Measurements from ENCODE around the gene PAFAH2. TPM values are rescaled to one million over a fixed set of nuclear protein-coding genes. Genes with fewer than 3 reads are reported as not detected.
"Not testable (repeated sequence)": the region's sequence is repeated elsewhere in the genome, so short reads cannot be mapped to it uniquely, and the experiment has no call there.

PAFAH2 gene
- total and polyA plus RNA-seq, 3 experiments from 2014 or later: 11.8 to 28.6 (median 12.1) TPM

DNA sequence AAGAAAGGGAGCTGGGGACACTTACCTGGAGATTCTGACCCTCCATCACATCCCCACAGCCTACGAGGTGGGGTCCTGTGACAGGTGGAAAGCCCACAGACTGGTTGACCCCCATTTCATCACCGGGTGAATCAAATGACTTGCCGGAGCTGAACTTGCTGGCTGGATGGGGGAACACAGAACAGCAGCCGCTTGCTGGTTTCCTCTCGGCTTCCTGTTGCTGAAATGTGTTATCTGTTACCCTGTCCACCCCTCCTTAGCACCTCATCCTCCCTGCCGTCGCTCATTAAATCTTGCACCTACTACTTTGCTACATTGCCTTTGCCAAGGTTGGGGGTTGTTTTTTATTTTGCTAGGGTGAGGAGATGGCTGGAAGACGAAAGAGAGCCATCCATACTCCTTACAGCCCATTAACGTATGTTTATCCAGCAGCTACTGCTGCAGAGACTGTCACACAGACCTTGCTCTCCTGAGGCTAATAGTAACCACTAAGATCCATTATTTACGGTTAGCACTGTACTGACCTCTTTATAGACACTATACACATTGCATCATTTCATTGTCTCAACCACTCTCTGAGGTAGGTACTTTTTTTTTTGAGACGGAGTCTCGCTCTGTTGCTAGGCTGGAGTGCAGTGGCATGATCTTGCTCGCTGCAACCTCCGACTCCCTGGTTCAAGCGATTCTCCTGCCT, 7.0 kb downstream of the PAFAH2 start:
- H3K4me3 Mint-ChIP-seq: peak overlapping the region; percentile 77 to 96 (median 91)
- no peaks in the 10 kb centered on the region for H3K9me3 Mint-ChIP-seq
- DNase-seq: peak; percentile 37 to 72 (median 57)
- H3K36me3 ChIP-seq (ENCODE audit: insufficient read depth, low read length): no peaks in the 10 kb centered on the region
- H3K27ac ChIP-seq (ENCODE audit: low read depth, low read length): peak overlapping the region; percentile 57
- H3K9me3 ChIP-seq (ENCODE audit: low read length): no peaks in the 10 kb centered on the region
- H3K27ac Mint-ChIP-seq: peak overlapping the region; percentile 66 to 99 (median 95)
- peaks cover 63 to 79% (median 74%) of the 10 kb centered on the region in 3 donors for H3K4me1 Mint-ChIP-seq
- ChIA-PET CTCF (interaction anchor here (0.9 to 5.8 kb wide), 4 partner anchors 9 to 95 kb away, joined by 3 to 48 read pairs (median 4); no protein-coding TSS in a partner anchor), POLR2A (no interaction called here)
- H3K36me3 Mint-ChIP-seq: peaks cover 3 to 34% (median 18%) of the 10 kb centered on the region in 3 donors
- no peaks in the 10 kb centered on the region for H3K27me3 ChIP-seq (ENCODE audit: insufficient read depth, low read length, poor library complexity, severe bottlenecking)
- peak overlapping the region; percentile 81 for H3K4me3 ChIP-seq (ENCODE audit: low read length)
- peaks cover 62% of the 10 kb centered on the region for H3K4me1 ChIP-seq (ENCODE audit: insufficient read depth, low read length)
- H3K27me3 Mint-ChIP-seq: no peaks in the 10 kb centered on the region

DNA sequence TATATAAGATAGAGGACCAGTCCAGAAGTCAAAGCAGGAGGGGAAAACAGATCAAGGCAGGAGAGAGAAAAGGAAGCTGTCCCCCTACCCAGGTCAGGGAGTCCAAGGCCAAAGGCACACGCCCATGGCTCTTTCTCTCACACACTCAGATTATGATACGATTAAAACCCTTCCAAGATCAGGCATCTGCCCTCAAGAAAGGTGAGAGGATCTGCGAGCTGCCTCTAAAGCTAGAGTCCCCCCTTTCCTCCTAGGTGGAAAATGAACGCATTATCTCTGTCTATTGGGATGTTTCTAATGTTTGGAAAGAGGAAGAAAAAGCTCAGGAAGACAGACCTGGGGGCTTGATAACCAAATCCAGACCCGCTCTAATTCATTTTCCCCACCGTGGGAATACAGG, 7.6 kb downstream of the PAFAH2 start:
- no peaks in the 10 kb centered on the region for H3K9me3 ChIP-seq (ENCODE audit: low read length)
- ChIA-PET POLR2A (no interaction called here), CTCF (interaction anchor here (0.9 to 5.8 kb wide), 5 partner anchors 7 to 95 kb away, joined by 3 to 48 read pairs (median 4); partner anchors contain the start of gene PAFAH2)
- Mint-ChIP-seq H3K4me1 (peaks cover 65 to 80% (median 79%) of the 10 kb centered on the region in 3 donors), H3K9me3 (no peaks in the 10 kb centered on the region), H3K27me3 (no peaks in the 10 kb centered on the region), H3K4me3 (peak overlapping the region; percentile 77 to 96 (median 91)), H3K27ac (peak overlapping the region; percentile 66 to 99 (median 95)), H3K36me3 (peaks cover 7 to 40% (median 23%) of the 10 kb centered on the region in 3 donors)
- peak overlapping the region; percentile 81 for H3K4me3 ChIP-seq (ENCODE audit: low read length)
- no peak for DNase-seq
- H3K27ac ChIP-seq (ENCODE audit: low read depth, low read length): peak overlapping the region; percentile 57
- peaks cover 6% of the 10 kb centered on the region for H3K36me3 ChIP-seq (ENCODE audit: insufficient read depth, low read length)
- peaks cover 68% of the 10 kb centered on the region for H3K4me1 ChIP-seq (ENCODE audit: insufficient read depth, low read length)
- H3K27me3 ChIP-seq (ENCODE audit: insufficient read depth, low read length, poor library complexity, severe bottlenecking): no peaks in the 10 kb centered on the region

DNA sequence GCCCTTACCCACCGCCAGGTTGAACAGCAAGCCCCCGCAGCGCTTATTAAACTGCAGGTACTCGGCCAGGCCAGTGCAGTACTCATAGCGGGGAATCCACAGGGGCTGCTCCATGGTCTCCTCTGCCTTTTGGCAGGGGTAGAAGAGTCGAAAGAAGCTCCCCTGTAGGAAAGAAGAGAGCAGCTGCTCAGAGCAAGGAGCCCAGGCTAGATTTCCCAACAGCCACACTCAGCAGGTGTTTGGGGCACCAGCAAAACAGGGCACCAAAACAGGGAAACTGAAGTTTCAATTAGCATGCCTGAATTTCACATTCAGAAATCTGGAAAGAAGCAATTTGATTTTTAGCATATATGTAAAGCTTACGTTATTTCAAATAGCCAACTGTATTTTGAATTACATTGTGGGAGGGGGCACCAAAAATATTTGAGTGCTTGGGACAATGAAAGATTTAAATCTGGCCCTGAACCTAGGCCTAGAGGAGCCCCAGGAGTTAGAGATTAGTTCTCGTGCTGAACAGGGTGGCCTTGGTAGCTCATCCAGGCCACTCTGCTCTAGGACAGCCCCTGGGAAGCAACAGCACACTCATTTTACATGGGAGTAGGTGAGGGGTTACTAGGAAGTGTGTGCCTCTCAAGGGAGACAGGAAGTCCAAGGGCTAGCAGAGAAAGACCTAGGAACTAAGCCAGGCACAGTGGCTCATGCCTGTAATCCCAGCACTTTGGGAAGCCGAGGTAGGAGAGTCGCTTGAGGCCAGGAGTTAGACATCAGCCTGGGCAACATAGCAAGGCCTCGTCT, 8.2 kb downstream of the PAFAH2 start:
- Histone ChIP-seq H3K9me3 (ENCODE audit: low read length) (no peaks in the 10 kb centered on the region), H3K4me3 (ENCODE audit: low read length) (peak overlapping the region; percentile 81), H3K27me3 (ENCODE audit: insufficient read depth, low read length, poor library complexity, severe bottlenecking) (no peaks in the 10 kb centered on the region), H3K36me3 (ENCODE audit: insufficient read depth, low read length) (peaks cover 9% of the 10 kb centered on the region), H3K4me1 (ENCODE audit: insufficient read depth, low read length) (peaks cover 71% of the 10 kb centered on the region), H3K27ac (ENCODE audit: low read depth, low read length) (peak overlapping the region; percentile 57)
- no peak for DNase-seq
- Mint-ChIP-seq H3K4me1 (peaks cover 65 to 81% (median 77%) of the 10 kb centered on the region in 3 donors), H3K4me3 (peak overlapping the region; percentile 77 to 96 (median 91)), H3K9me3 (no peaks in the 10 kb centered on the region), H3K27me3 (no peaks in the 10 kb centered on the region), H3K27ac (peak overlapping the region; percentile 58 to 99 (median 95)), H3K36me3 (peaks cover 7 to 42% (median 23%) of the 10 kb centered on the region in 3 donors)
- ChIA-PET POLR2A (interaction anchor here (2.5 kb wide), 1 partner anchor 8 kb away, joined by 22 read pairs; the partner anchor contains the start of gene PAFAH2), CTCF (interaction anchor here (0.9 to 5.8 kb wide), 4 partner anchors 8 to 94 kb away, joined by 3 to 48 read pairs (median 11); partner anchors contain the start of gene PAFAH2)

DNA sequence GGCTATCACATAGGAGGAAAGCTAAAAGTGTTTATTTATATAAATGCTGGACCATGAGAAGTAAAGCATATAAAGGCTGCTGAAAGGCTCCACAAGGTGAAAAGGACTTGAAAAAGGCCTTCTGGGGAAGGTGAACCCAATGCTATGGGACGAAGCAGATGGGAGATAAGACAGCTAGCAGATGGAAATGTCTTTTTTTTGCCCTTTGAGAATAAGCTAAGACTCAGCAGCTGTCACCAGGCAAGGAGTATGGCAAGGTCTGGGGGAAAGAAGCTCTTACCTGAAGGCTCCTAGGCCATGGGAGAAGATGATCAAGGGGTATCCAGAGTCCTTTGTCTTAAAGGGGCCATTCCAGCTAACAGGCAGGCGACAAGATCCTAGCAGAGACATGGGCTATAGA, 9.9 kb downstream of the PAFAH2 start:
- Histone ChIP-seq H3K27ac (ENCODE audit: low read depth, low read length) (no peak overlapping the region), H3K27me3 (ENCODE audit: insufficient read depth, low read length, poor library complexity, severe bottlenecking) (no peaks in the 10 kb centered on the region), H3K4me1 (ENCODE audit: insufficient read depth, low read length) (peaks cover 63% of the 10 kb centered on the region), H3K36me3 (ENCODE audit: insufficient read depth, low read length) (peaks cover 15% of the 10 kb centered on the region), H3K9me3 (ENCODE audit: low read length) (no peaks in the 10 kb centered on the region), H3K4me3 (ENCODE audit: low read length) (no peak overlapping the region)
- peaks cover 11 to 49% (median 24%) of the 10 kb centered on the region in 3 donors for H3K36me3 Mint-ChIP-seq
- ChIA-PET CTCF (interaction anchor here (3.0 to 5.8 kb wide), 2 partner anchors 9 to 92 kb away, joined by 19 to 48 read pairs; partner anchors contain the start of gene PAFAH2), POLR2A (interaction anchor here (2.5 kb wide), 1 partner anchor 10 kb away, joined by 22 read pairs; the partner anchor contains the start of gene PAFAH2)
- H3K27me3 Mint-ChIP-seq: no peaks in the 10 kb centered on the region
- peak overlapping the region in 5 of 7 donors; percentile 29 to 90 (median 71) for H3K4me3 Mint-ChIP-seq
- DNase-seq: no peak
- no peaks in the 10 kb centered on the region for H3K9me3 Mint-ChIP-seq
- peaks cover 59 to 70% (median 65%) of the 10 kb centered on the region in 3 donors for H3K4me1 Mint-ChIP-seq
- H3K27ac Mint-ChIP-seq: peak overlapping the region in 5 of 8 donors; percentile 29 to 80 (median 66)

DNA sequence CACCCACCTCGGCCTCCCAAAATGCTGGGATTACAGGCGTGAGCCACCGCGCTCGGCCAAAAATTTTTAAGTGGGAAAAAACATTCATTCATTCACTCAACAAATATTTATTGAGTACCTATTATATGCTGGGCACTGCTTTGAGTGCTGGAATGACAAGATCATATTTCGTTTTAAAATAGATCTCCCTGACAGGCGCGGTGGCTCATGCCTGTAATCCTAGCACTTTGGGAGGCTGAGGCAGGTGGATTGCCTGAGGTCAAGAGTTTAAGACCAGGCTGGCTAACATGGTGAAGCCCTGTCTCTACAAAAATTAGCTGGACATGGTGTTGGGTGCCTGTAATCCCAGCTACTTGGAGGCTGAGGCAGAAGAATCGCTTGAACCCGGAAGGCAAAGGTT, 11.1 kb downstream of the PAFAH2 start:
- H3K27me3 Mint-ChIP-seq; H3K4me3 Mint-ChIP-seq; DNase-seq; H3K9me3 ChIP-seq (ENCODE audit: low read length); H3K27me3 ChIP-seq (ENCODE audit: insufficient read depth, low read length, poor library complexity, severe bottlenecking); POLR2A ChIA-PET; H3K27ac ChIP-seq (ENCODE audit: low read depth, low read length); H3K9me3 Mint-ChIP-seq; H3K4me3 ChIP-seq (ENCODE audit: low read length): not testable (repeated sequence)
- Mint-ChIP-seq H3K27ac (peak overlapping the region in 1 of 8 donors; percentile 3), H3K36me3 (peaks cover 15 to 59% (median 28%) of the 10 kb centered on the region in 3 donors), H3K4me1 (peaks cover 47 to 64% (median 53%) of the 10 kb centered on the region in 3 donors)
- H3K36me3 ChIP-seq (ENCODE audit: insufficient read depth, low read length): peaks cover 25% of the 10 kb centered on the region
- H3K4me1 ChIP-seq (ENCODE audit: insufficient read depth, low read length): peaks cover 51% of the 10 kb centered on the region
- CTCF ChIA-PET: interaction anchor here (5.8 kb wide), 1 partner anchor 91 kb away, joined by 48 read pairs; no protein-coding TSS in a partner anchor

DNA sequence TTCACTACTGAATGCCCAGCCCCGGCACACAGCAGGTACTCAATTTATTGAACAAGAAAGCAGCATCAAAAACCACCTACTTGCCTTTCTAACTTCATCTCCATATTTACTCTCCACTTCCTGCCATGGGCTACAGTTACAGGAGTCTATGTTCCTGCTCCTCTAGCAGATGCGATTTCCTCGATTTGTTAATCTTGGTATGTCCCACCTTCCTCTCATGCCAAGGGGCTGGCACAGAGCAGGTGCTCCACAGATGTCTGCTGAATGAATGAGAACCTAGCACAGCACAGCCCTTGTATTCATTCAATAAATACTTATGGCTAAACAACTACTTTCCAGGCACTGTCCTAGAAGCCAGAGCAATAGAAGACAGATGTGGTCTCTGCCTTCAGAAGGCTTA, 12.2 kb downstream of the PAFAH2 start:
- Histone ChIP-seq H3K4me3 (ENCODE audit: low read length) (no peak overlapping the region), H3K36me3 (ENCODE audit: insufficient read depth, low read length) (peaks cover 25% of the 10 kb centered on the region), H3K27ac (ENCODE audit: low read depth, low read length) (no peak overlapping the region), H3K4me1 (ENCODE audit: insufficient read depth, low read length) (peaks cover 42% of the 10 kb centered on the region), H3K9me3 (ENCODE audit: low read length) (no peaks in the 10 kb centered on the region), H3K27me3 (ENCODE audit: insufficient read depth, low read length, poor library complexity, severe bottlenecking) (no peaks in the 10 kb centered on the region)
- peak overlapping the region in 5 of 8 donors; percentile 58 to 91 (median 76) for H3K27ac Mint-ChIP-seq
- no peaks in the 10 kb centered on the region for H3K9me3 Mint-ChIP-seq
- DNase-seq: no peak
- H3K4me1 Mint-ChIP-seq: peaks cover 40 to 55% (median 46%) of the 10 kb centered on the region in 3 donors
- no peaks in the 10 kb centered on the region for H3K27me3 Mint-ChIP-seq
- peaks cover 15 to 66% (median 31%) of the 10 kb centered on the region in 3 donors for H3K36me3 Mint-ChIP-seq
- POLR2A ChIA-PET: no interaction called here
- peak overlapping the region in 2 of 7 donors; percentile 4 to 16 for H3K4me3 Mint-ChIP-seq
- CTCF ChIA-PET: no interaction called here

DNA sequence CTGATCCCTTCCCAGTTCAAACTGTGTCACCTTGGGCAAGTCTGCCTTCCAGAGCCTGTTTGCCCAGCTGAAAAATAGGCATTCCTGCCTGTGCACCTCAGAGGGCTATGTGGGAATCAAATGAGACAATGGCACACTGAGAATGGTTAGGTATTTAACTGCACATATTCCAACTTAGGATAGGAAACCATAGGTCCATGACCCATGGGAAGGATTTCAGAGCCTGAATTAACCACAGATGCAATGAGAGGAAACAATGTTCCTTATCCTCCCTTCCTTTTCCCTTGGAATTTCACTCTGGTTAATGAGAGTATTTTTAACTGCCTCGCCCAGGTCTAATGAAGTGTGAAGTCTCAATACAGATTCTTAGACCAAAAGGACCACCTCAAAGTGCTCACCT, 12.7 kb downstream of the PAFAH2 start:
- CTCF ChIA-PET: no interaction called here
- peaks cover 25% of the 10 kb centered on the region for H3K36me3 ChIP-seq (ENCODE audit: insufficient read depth, low read length)
- POLR2A ChIA-PET: no interaction called here

More for the DNA sequence above, 12.7 kb downstream of the PAFAH2 start:
- no peaks in the 10 kb centered on the region for H3K27me3 Mint-ChIP-seq
- no peak overlapping the region for H3K4me3 Mint-ChIP-seq
- H3K36me3 Mint-ChIP-seq: peaks cover 15 to 66% (median 31%) of the 10 kb centered on the region in 3 donors
- no peaks in the 10 kb centered on the region for H3K9me3 ChIP-seq (ENCODE audit: low read length)
- H3K27ac ChIP-seq (ENCODE audit: low read depth, low read length): no peak overlapping the region
- H3K27me3 ChIP-seq (ENCODE audit: insufficient read depth, low read length, poor library complexity, severe bottlenecking): no peaks in the 10 kb centered on the region
- H3K4me1 Mint-ChIP-seq: peaks cover 39 to 50% (median 41%) of the 10 kb centered on the region in 3 donors
- H3K4me3 ChIP-seq (ENCODE audit: low read length): no peak overlapping the region
- H3K27ac Mint-ChIP-seq: peak overlapping the region in 4 of 8 donors; percentile 58 to 91 (median 73)
- no peaks in the 10 kb centered on the region for H3K9me3 Mint-ChIP-seq
- H3K4me1 ChIP-seq (ENCODE audit: insufficient read depth, low read length): peaks cover 42% of the 10 kb centered on the region
- no peak for DNase-seq
